CD14-positive monocyte (primary cell): ENCODE measurements around the gene LIN7A. TPM values are rescaled to one million over a fixed set of nuclear protein-coding genes. Genes with fewer than 3 reads are reported as not detected.

ENCODE experiments used
- DNase-seq, 3 donors: peaks; one replicate each; pipeline ENCODE4 v3.0.0-alpha.2; 2011 to 2022
- H2AFZ ChIP-seq: 2 replicates; pipeline ENCODE4 v1.6.0; 2012; ENCODE audit warnings: mild to moderate bottlenecking, low read depth, low read length, inconsistent platforms; ENCODE audit not compliant: insufficient read depth, poor library complexity, severe bottlenecking
- H3K27ac ChIP-seq, 2 donors: 1 replicate in 1 of 2; 2 replicates in 1 of 2; pipeline ENCODE4 v1.5.1; 2012 to 2013; ENCODE audit warnings: low read length in 2 of 2, control low read depth in 1 of 2, inconsistent platforms in 1 of 2, low read depth in 1 of 2, mild to moderate bottlenecking in 1 of 2
- H3K27me3 ChIP-seq, 2 donors: one replicate each; pipeline versions ENCODE4 v1.6.0 to v1.6.1; 2011 to 2013; ENCODE audit warnings: low read length in 2 of 2; ENCODE audit not compliant: control insufficient read depth in 2 of 2, insufficient read depth in 2 of 2
- H3K36me3 ChIP-seq, 2 donors: replicated peaks in 1 of 2; 1 replicate in 1 of 2; 2 replicates in 1 of 2; pipeline versions ENCODE4 v1.5.1 to v1.6.1; 2012 to 2013; ENCODE audit warnings: low read length in 2 of 2, control low read depth in 1 of 2, inconsistent platforms in 1 of 2, mild to moderate bottlenecking in 1 of 2; ENCODE audit not compliant: insufficient read depth in 2 of 2, control insufficient read depth in 1 of 2
- H3K4me1 ChIP-seq, 2 donors: 1 replicate in 1 of 2; 2 replicates in 1 of 2; pipeline versions ENCODE4 v1.5.1 to v1.6.1; 2012 to 2013; ENCODE audit warnings: low read length in 2 of 2, control low read depth in 1 of 2, inconsistent platforms in 1 of 2, mild to moderate bottlenecking in 1 of 2, moderate library complexity in 1 of 2; ENCODE audit not compliant: insufficient read depth in 2 of 2, control insufficient read depth in 1 of 2
- H3K4me2 ChIP-seq: replicated peaks from 2 replicates; pipeline ENCODE3; 2012; ENCODE audit warnings: low read length, moderate library complexity, mild to moderate bottlenecking; ENCODE audit not compliant: poor library complexity, severe bottlenecking; ENCODE audit errors: extremely low read depth
- H3K4me3 ChIP-seq, 3 experiments: fragments of 200-600 bp in 1 of 3; sonication (generic) in 1 of 3; replicated peaks in 1 of 3; 1 replicate in 2 of 3; 2 replicates in 1 of 3; pipeline ENCODE4 v1.5.1; 2011 to 2013; ENCODE audit warnings: low read length in 3 of 3, mild to moderate bottlenecking in 3 of 3, control low read depth in 2 of 3, low read depth in 2 of 3, inconsistent platforms in 1 of 3, moderate library complexity in 1 of 3
- H3K79me2 ChIP-seq: 2 replicates; pipeline ENCODE4 v1.6.0; 2012; ENCODE audit warnings: mild to moderate bottlenecking, control low read depth, inconsistent platforms, low read length, moderate library complexity; ENCODE audit not compliant: insufficient read depth
- H3K9ac ChIP-seq: 2 replicates; pipeline ENCODE4 v1.6.0; 2017; ENCODE audit warnings: low read length, mild to moderate bottlenecking; ENCODE audit not compliant: insufficient read depth, poor library complexity, severe bottlenecking
- H3K9me3 ChIP-seq, 2 donors: replicated peaks in 1 of 2; 1 replicate in 1 of 2; 2 replicates in 1 of 2; pipeline versions ENCODE4 v1.5.1 to v1.6.1; 2012 to 2013; ENCODE audit warnings: low read length in 2 of 2, control low read depth in 1 of 2; ENCODE audit not compliant: control insufficient read depth in 1 of 2, insufficient read depth in 1 of 2
- H4K20me1 ChIP-seq: 2 replicates; pipeline ENCODE4 v1.6.0; 2012; ENCODE audit warnings: mild to moderate bottlenecking, low read length, control low read depth, moderate library complexity; ENCODE audit not compliant: insufficient read depth
- H3K27ac Mint-ChIP-seq, 7 donors: one replicate each; pipeline ENCODE4 v1.8.0; 2020; ENCODE audit warnings: mild to moderate bottlenecking in 7 of 7, mixed read lengths in 7 of 7, moderate library complexity in 6 of 7, inconsistent platforms in 2 of 7
- H3K27me3 Mint-ChIP-seq, 3 donors: one replicate each; pipeline ENCODE4 v1.8.0; 2021 to 2022; ENCODE audit warnings: low read depth in 3 of 3, mild to moderate bottlenecking in 3 of 3, mixed read lengths in 3 of 3, moderate library complexity in 3 of 3, inconsistent platforms in 1 of 3
- H3K36me3 Mint-ChIP-seq, 2 donors: one replicate each; pipeline ENCODE4 v1.8.0; 2020; ENCODE audit warnings: mixed read lengths in 2 of 2, inconsistent platforms in 1 of 2, mild to moderate bottlenecking in 1 of 2
- H3K4me1 Mint-ChIP-seq: one replicate; pipeline ENCODE4 v1.8.0; 2020; ENCODE audit warnings: mild to moderate bottlenecking, mixed read lengths
- H3K4me3 Mint-ChIP-seq, 2 donors: one replicate each; pipeline ENCODE4 v1.8.0; 2020; ENCODE audit warnings: mild to moderate bottlenecking in 2 of 2, mixed read lengths in 2 of 2, moderate library complexity in 1 of 2
- H3K9me3 Mint-ChIP-seq, 7 donors: one replicate each; pipeline ENCODE4 v1.8.0; 2020 to 2022; ENCODE audit warnings: mixed read lengths in 7 of 7, mild to moderate bottlenecking in 6 of 7, moderate library complexity in 6 of 7, inconsistent platforms in 2 of 7
- WGBS: methylation state at CpG from one replicate; pipeline ENCODE4 v1.1.5; 2013; ENCODE audit warnings: missing lambda C conversion rate; ENCODE audit not compliant: insufficient coverage; 5-methylcytosine and 5-hydroxymethylcytosine counted together
- intact Hi-C, 2 donors: fragments of 100-400 bp; cut with micrococcal nuclease; formaldehyde crosslinking; loops; one replicate each; pipeline versions ENCODE4 v1.15.0 to v1.15.1; 2023
- polyA plus RNA-seq, 3 donors: library from polyadenylated mRNA; depleted of rRNA in 1 of 3; unstranded in 2 of 3; stranded (reverse) in 1 of 3; fragments of 300-500 nt in 2 of 3; fragments of >200 nt in 1 of 3; fragmentation: Illumina TruSeq in 2 of 3; gene quantifications; 1 replicate in 2 of 3; 2 replicates in 1 of 3; pipeline ENCODE4 v1.2.3, GENCODE V29; 2012 to 2021
- TF ChIP-seq, protein P1 (sequence below): fragments of 200-600 bp; IDR thresholded peaks from one replicate; pipeline ENCODE4 v1.8.0; 2022; ENCODE audit warnings: antibody characterized with exemption, mild to moderate bottlenecking

LIN7A gene
- polyA plus RNA-seq, 3 donors: 8.0 to 16.6 (median 15.2) TPM

DNA sequence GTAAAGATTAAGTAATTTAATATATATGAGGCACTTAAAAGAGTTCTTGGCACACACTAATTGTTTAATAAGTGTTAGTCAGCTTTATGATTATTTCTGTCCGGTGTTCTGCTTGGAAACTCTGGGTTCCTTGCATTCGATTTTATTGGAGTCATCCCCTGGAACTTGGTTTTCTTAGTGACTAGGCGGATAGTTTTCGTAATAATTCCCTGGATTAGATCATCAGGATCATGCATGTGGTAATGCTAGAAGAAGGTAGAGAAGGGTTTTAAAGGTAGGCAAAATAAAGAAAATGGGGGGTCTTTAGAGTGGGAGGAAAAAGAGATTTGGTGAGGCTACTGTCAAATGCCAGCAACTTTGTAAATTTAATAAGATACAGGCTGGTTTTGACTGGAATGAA is 132.6 kb downstream of the LIN7A start:
- no peak overlapping the region for H3K27ac ChIP-seq
- Mint-ChIP-seq H3K9me3 (peaks cover 0 to 6% (median 2%) of the 10 kb centered on the region in 7 donors), H3K36me3 (peaks cover 56 to 64% of the 10 kb centered on the region in 2 donors), H3K4me3 (no peak overlapping the region), H3K27me3 (no peaks in the 10 kb centered on the region), H3K4me1 (no peaks in the 10 kb centered on the region), H3K27ac (no peak overlapping the region)
- no peaks in the 10 kb centered on the region for H4K20me1 ChIP-seq
- H3K4me1 ChIP-seq: no peaks in the 10 kb centered on the region
- no peaks in the 10 kb centered on the region for H3K27me3 ChIP-seq
- no peak overlapping the region for H3K4me2 ChIP-seq
- H3K79me2 ChIP-seq: no peaks in the 10 kb centered on the region
- H2AFZ ChIP-seq: no peak overlapping the region
- intact Hi-C loops: no loop called here
- H3K36me3 ChIP-seq: peaks cover 48 to 73% of the 10 kb centered on the region in 2 donors
- H3K9me3 ChIP-seq: no peaks in the 10 kb centered on the region
- WGBS: 79% methylated on average over 3 of the region's 4 CpGs
- H3K9ac ChIP-seq: no peak overlapping the region
- no peak for DNase-seq
- H3K4me3 ChIP-seq: no peak overlapping the region
- TF ChIP-seq, protein P1, sequence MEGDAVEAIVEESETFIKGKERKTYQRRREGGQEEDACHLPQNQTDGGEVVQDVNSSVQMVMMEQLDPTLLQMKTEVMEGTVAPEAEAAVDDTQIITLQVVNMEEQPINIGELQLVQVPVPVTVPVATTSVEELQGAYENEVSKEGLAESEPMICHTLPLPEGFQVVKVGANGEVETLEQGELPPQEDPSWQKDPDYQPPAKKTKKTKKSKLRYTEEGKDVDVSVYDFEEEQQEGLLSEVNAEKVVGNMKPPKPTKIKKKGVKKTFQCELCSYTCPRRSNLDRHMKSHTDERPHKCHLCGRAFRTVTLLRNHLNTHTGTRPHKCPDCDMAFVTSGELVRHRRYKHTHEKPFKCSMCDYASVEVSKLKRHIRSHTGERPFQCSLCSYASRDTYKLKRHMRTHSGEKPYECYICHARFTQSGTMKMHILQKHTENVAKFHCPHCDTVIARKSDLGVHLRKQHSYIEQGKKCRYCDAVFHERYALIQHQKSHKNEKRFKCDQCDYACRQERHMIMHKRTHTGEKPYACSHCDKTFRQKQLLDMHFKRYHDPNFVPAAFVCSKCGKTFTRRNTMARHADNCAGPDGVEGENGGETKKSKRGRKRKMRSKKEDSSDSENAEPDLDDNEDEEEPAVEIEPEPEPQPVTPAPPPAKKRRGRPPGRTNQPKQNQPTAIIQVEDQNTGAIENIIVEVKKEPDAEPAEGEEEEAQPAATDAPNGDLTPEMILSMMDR: no peak

DNA sequence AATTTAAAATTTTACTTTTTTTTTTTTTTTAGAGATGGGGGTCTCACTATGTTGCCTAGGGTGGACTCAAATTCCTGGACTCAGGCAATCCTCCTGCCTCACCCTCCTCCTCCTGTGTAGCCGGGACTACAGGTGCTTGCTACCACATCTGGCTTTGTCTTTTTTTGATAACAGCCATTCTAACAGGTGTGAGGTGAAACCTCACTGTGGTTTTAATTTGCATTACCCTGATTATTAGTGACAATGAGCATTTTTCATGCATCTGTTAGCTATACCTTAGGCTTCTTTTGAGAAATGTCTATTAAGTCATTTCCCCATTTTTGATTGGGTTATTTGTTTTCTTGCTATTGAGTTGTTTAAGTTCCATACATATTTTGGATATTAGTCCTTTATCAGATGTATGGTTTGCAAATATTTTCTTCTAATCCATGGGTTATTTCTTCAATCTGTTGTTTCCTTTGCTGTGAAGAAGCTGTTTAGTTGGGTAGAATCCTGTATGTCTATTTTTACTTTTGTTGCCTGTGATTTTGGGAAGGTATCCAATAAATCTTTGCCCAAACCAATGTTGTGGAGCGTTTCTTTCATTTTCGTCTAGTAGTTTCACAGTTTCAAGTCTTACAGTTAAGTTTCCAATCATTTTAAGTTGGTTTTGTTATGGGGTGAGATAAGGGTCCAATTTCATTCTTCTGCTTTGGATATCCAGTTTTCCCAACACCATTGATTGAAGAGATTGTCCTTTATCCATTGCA is 134.9 kb downstream of the LIN7A start:
- Histone ChIP-seq H2AFZ (no peak overlapping the region), H3K4me1 (no peaks in the 10 kb centered on the region), H4K20me1 (no peaks in the 10 kb centered on the region), H3K9me3 (no peaks in the 10 kb centered on the region), H3K79me2 (no peaks in the 10 kb centered on the region), H3K9ac (no peak overlapping the region), H3K27me3 (no peaks in the 10 kb centered on the region), H3K27ac (no peak overlapping the region), H3K36me3 (peaks cover 38 to 65% of the 10 kb centered on the region in 2 donors), H3K4me3 (no peak overlapping the region), H3K4me2 (no peak overlapping the region)
- Mint-ChIP-seq H3K4me3 (no peak overlapping the region), H3K36me3 (peaks cover 58 to 71% of the 10 kb centered on the region in 2 donors), H3K9me3 (peaks cover 0 to 3% (median 2%) of the 10 kb centered on the region in 7 donors), H3K27ac (peak overlapping the region in 1 of 7 donors; percentile 20), H3K27me3 (no peaks in the 10 kb centered on the region), H3K4me1 (no peaks in the 10 kb centered on the region)
- intact Hi-C loops: no loop called here
- TF ChIP-seq, protein P1: no peak
- WGBS: no CpG with 5 or more reads among the region's 3 CpGs
- no peak for DNase-seq
